Heart left ventricle (tissue), 16 donors: ENCODE data around the gene MYO1E. TPM values are rescaled to one million over a fixed set of nuclear protein-coding genes. Genes with fewer than 3 reads are reported as not detected.

Experiments
- ATAC-seq, 4 donors: fragments of 200-7000 bp; cut with Tn5 transposase; one replicate each; pipeline ENCODE4 v1.9.1; 2020 to 2022; ENCODE audit warnings: moderate library complexity in 4 of 4, mild to moderate bottlenecking in 3 of 4, moderate number of reproducible peaks in 1 of 4
- DNase-seq, 5 donors: peaks; one replicate each; pipeline ENCODE4 v3.0.0-alpha.2; 2020
- H3K27ac ChIP-seq, 12 donors: fragments of 200-600 bp; sonication (generic) in 4 of 12; one replicate each; pipeline versions ENCODE4 v1.5.0 to v1.8.0; 2016 to 2022; ENCODE audit warnings: mild to moderate bottlenecking in 2 of 12
- H3K27me3 ChIP-seq, 9 donors: fragments of 200-600 bp; sonication (generic) in 2 of 9; one replicate each; pipeline versions ENCODE4 v1.5.1 to v1.8.0; 2016 to 2022; ENCODE audit warnings: mild to moderate bottlenecking in 3 of 9
- H3K36me3 ChIP-seq, 9 donors: fragments of 200-600 bp; sonication (generic) in 2 of 9; one replicate each; pipeline versions ENCODE4 v1.5.0 to v1.8.0; 2018 to 2022; ENCODE audit warnings: mild to moderate bottlenecking in 2 of 9
- H3K4me1 ChIP-seq, 12 donors: fragments of 200-600 bp; sonication (generic) in 4 of 12; one replicate each; pipeline versions ENCODE4 v1.5.0 to v1.8.0; 2016 to 2022; ENCODE audit warnings: mild to moderate bottlenecking in 3 of 12
- H3K4me3 ChIP-seq, 12 donors: fragments of 200-600 bp; sonication (generic) in 4 of 12; one replicate each; pipeline versions ENCODE4 v1.5.0 to v1.8.0; 2017 to 2022; ENCODE audit warnings: mild to moderate bottlenecking in 9 of 12, moderate library complexity in 4 of 12
- H3K9me3 ChIP-seq, 12 donors: fragments of 200-600 bp; sonication (generic) in 4 of 12; one replicate each; pipeline versions ENCODE4 v1.5.0 to v1.8.0; 2016 to 2022; ENCODE audit warnings: mild to moderate bottlenecking in 1 of 12
- POLR2A ChIP-seq, 2 donors: fragments of 450-650 bp; IDR thresholded peaks; one replicate each; pipeline ENCODE4 v1.6.1; 2017; ENCODE audit warnings: antibody characterized with exemption in 2 of 2, mild to moderate bottlenecking in 2 of 2, moderate library complexity in 2 of 2
- WGBS, 4 donors: extraction: QIAGEN DNeasy Blood & Tissue Kit in 2 of 4; methylation state at CpG; one replicate each; pipeline versions ENCODE4 v1.1.5 to v1.1.7; 2013 to 2018; 5-methylcytosine and 5-hydroxymethylcytosine counted together
- intact Hi-C, 10 donors: fragments of 100-400 bp; cut with DNase I; formaldehyde crosslinking; loops; one replicate each; pipeline versions ENCODE4 v1.11.1 to v1.14.2; 2022
- polyA plus RNA-seq, 2 donors: library from polyadenylated mRNA; stranded (reverse); fragments of 200-250 nt; gene quantifications; one replicate each; pipeline ENCODE4 v1.2.3, GENCODE V29; 2013
- total RNA-seq, 9 donors: library from RNA; depleted of rRNA in 2 of 9; stranded (reverse); fragments of >200 nt in 2 of 9; fragmentation: NEBNext Ultra II Directional in 3 of 9; extraction: Animal tissue kit (Norgen Biotek cat#: 25700) in 3 of 9; gene quantifications; one replicate each; pipeline versions ENCODE4 v1.1.0 to v1.2.4, GENCODE V29; 2016 to 2023
- TF ChIP-seq, protein P1 (sequence below), 12 donors: fragments of 200-600 bp; sonication (generic) in 4 of 12; IDR thresholded peaks; one replicate each; pipeline versions ENCODE4 v1.5.0 to v1.8.0; 2018 to 2022; ENCODE audit warnings: antibody characterized with exemption in 12 of 12, mild to moderate bottlenecking in 5 of 12
- donor health status: ischemic (EF 13 %, LVEDD 7.1; RV severe dilation, severe dysfunction).
- donor health status: healthy with polysubstance abuse.
- donor health status: DM: no; HTN: yes; CAD: no.
- donor health status: DM: no; HTN: no; CAD: no.
- donor health status: ischemic (EF 25% LVEDD 6.9; RV normal size, moderate dysfunction).
- donor health status: ischemic (EF 25% LVEDD 5.7; RV mildly dilated, moderate dysfunction).
- donor health status: healthy.
- donor health status: DM: yes; HTN: yes; CAD: no.
- donor health status: ischemic (EF 35%, LVEDD 5.7; RV mildly dilated, moderate dysfunction).
- donor health status: nonischemic (EF 11% LVEDD 7.7; RV severe dilation, severe dysfunction).
- donor health status: DM: yes; HTN: yes; CAD: no.
- donor health status: PGD.
- donor health status: ischemic (EF 29% LVEDD 5.4; RV normal size, mild dysfunction).
- donor health status: nonischemic (EF 23%, LVEDD 6.1; RV moderate dilation, normal function).

MYO1E gene
- total and polyA plus RNA-seq, 11 donors, result 8.5 to 98.6 (median 25.2) TPM

GRCh38 chr15:59157396-59157795, 215.3 kb downstream of the MYO1E start:
- peaks cover 2 to 99% (median 85%) of the 10 kb centered on the region in 9 donors for H3K36me3 ChIP-seq
- WGBS, 4 donors, result 96 to 98% (median 98%) methylated on average over 5 of the region's 5 CpGs
- intact Hi-C loops, result no loop called here
- H3K27me3 ChIP-seq, result no peaks in the 10 kb centered on the region
- H3K27ac ChIP-seq, result no peak overlapping the region
- DNase-seq, result no peak
- no peak for ATAC-seq
- no peaks in the 10 kb centered on the region for H3K4me1 ChIP-seq
- no peak for TF ChIP-seq POLR2A (IDR thresholded peaks at IDR 0.05)
- TF ChIP-seq, protein P1, sequence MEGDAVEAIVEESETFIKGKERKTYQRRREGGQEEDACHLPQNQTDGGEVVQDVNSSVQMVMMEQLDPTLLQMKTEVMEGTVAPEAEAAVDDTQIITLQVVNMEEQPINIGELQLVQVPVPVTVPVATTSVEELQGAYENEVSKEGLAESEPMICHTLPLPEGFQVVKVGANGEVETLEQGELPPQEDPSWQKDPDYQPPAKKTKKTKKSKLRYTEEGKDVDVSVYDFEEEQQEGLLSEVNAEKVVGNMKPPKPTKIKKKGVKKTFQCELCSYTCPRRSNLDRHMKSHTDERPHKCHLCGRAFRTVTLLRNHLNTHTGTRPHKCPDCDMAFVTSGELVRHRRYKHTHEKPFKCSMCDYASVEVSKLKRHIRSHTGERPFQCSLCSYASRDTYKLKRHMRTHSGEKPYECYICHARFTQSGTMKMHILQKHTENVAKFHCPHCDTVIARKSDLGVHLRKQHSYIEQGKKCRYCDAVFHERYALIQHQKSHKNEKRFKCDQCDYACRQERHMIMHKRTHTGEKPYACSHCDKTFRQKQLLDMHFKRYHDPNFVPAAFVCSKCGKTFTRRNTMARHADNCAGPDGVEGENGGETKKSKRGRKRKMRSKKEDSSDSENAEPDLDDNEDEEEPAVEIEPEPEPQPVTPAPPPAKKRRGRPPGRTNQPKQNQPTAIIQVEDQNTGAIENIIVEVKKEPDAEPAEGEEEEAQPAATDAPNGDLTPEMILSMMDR (IDR thresholded peaks at IDR 0.05), result no peak
- no peak overlapping the region for H3K4me3 ChIP-seq
- no peaks in the 10 kb centered on the region for H3K9me3 ChIP-seq

DNA sequence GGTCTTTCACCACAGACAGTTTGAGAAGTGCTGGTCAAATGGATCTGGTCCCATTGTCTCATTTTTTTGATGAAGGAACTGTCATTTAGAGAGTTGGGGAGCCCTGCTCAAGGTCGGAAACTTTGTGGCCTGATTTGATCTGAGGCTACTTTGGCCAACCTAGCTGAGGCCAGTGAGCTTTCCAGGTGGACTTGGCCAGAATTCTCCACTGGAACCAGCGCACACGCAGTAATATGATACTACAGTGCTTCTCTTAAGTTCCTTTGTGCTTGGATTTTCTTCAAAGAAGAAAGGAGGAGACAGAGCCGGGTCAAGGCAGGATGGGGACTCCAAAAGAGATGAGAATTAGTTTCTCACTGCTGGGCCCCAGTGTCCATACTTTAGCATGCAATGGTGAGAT, 217.2 kb downstream of the MYO1E start:
- TF ChIP-seq POLR2A (IDR thresholded peaks at IDR 0.05), result no peak
- TF ChIP-seq, protein P1 (IDR thresholded peaks at IDR 0.05), result no peak
- Histone ChIP-seq H3K4me1 (no peaks in the 10 kb centered on the region), H3K4me3 (no peak overlapping the region), H3K36me3 (peaks cover 2 to 97% (median 80%) of the 10 kb centered on the region in 9 donors), H3K9me3 (no peaks in the 10 kb centered on the region), H3K27ac (no peak overlapping the region), H3K27me3 (no peaks in the 10 kb centered on the region)
- no peak for DNase-seq
- intact Hi-C loops, result no loop called here
- WGBS, 4 donors, result 90 to 99% (median 95%) methylated on average over 4 of the region's 4 CpGs
- ATAC-seq, result no peak

GRCh38 chr15:59154243-59154642, 218.4 kb downstream of the MYO1E start:
- no peak overlapping the region for H3K27ac ChIP-seq

GRCh38 chr15:59153466-59153865, 219.2 kb downstream of the MYO1E start:
- WGBS, 4 donors, result 91 to 97% (median 93%) methylated on average over 7 to 8 of the region's 8 CpGs
- no peak for ATAC-seq
- H3K36me3 ChIP-seq, result peaks cover 2 to 92% (median 80%) of the 10 kb centered on the region in 9 donors

More at GRCh38 chr15:59154243-59154642, 218.4 kb downstream of the MYO1E start:
- Histone ChIP-seq H3K27me3 (no peaks in the 10 kb centered on the region), H3K36me3 (peaks cover 2 to 99% (median 81%) of the 10 kb centered on the region in 9 donors), H3K9me3 (no peaks in the 10 kb centered on the region), H3K4me3 (no peak overlapping the region), H3K4me1 (peaks cover 0 to 4% (median 0%) of the 10 kb centered on the region in 12 donors)
- WGBS, 4 donors, result 83 to 96% (median 95%) methylated on average over 5 to 8 of the region's 8 CpGs
- ATAC-seq (no peak), DNase-seq (no peak)
- intact Hi-C loops, result no loop called here
- TF ChIP-seq, protein P1 (IDR thresholded peaks at IDR 0.05), result no peak
- no peak for TF ChIP-seq POLR2A (IDR thresholded peaks at IDR 0.05)

More at GRCh38 chr15:59153466-59153865, 219.2 kb downstream of the MYO1E start:
- intact Hi-C loops, result no loop called here
- no peaks in the 10 kb centered on the region for H3K27me3 ChIP-seq
- H3K4me1 ChIP-seq, result peaks cover 0 to 4% (median 0%) of the 10 kb centered on the region in 12 donors
- H3K27ac ChIP-seq, result no peak overlapping the region
- no peak for DNase-seq
- TF ChIP-seq, protein P1 (IDR thresholded peaks at IDR 0.05), result no peak
- no peak for TF ChIP-seq POLR2A (IDR thresholded peaks at IDR 0.05)
- H3K4me3 ChIP-seq, result no peak overlapping the region
- no peaks in the 10 kb centered on the region for H3K9me3 ChIP-seq
